Measurements from ENCODE around the gene EOLA1. TPM values are rescaled to one million over a fixed set of nuclear protein-coding genes. Genes with fewer than 3 reads are reported as not detected.
"Not testable (repeated sequence)": the region's sequence is repeated elsewhere in the genome, so short reads cannot be mapped to it uniquely, and the experiment has no call there.

Gene EOLA1
- total RNA-seq, 1 donor from 2014 or later: 13.9 TPM

GRCh38 chrX:149513825-149514428 lies 26.9 kb upstream of the EOLA1 start:
- no peak for DNase-seq (ENCODE audit: low read depth in 2 of 2)

DNA sequence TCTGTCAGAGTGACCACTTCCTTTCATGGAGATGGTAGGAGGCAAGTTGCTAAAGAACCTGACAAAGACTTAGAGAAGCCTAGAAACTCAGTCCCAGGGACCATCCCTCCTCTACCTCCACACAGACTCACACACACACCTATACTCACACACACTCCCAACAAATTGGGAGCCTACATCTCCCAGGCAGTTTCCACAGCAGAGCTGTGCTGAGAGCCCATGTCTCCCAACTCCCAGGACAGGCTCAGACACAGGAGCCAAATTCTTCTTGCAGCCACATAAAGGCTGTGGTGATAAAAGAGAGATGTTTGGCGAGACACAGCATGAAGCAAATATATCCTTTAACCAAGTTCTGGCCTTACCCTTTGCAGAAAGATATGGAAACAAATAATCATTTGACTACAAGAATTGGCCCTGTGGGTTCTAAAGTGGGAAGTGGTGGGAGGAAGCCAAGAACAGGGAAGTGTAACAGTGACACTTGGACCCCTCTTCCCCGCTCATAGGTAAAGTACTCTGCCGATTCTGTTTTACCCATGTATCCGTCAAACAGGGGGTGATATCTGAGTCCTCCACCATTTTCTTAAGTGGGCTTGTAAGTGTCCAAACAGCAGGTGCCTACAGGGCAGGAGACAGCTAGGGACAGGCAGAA lies 24.7 kb upstream of the EOLA1 start:
- no peak for DNase-seq (ENCODE audit: low read depth in 2 of 2)

GRCh38 chrX:149516604-149517003 lies 24.2 kb upstream of the EOLA1 start:
- DNase-seq (ENCODE audit: low read depth in 2 of 2): no peak

DNA sequence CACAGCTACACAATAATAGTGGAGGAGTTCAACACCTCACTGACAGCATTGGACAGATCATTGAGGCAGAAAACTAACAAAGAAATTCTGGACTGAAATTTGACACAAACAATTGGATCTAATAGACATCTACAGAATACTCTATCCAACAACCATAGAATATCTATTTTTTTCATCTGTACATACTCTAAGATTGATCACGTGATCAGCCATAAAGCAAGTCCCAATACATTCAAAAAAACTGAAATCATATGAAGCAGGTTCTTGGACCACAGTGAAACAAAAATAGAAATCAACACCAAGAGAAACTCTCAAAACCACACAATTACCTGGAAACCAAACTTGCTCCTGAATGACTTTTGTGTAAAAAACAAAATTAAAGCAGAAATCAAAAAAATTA lies 23.5 kb upstream of the EOLA1 start:
- no peak for DNase-seq (ENCODE audit: low read depth in 2 of 2)

DNA sequence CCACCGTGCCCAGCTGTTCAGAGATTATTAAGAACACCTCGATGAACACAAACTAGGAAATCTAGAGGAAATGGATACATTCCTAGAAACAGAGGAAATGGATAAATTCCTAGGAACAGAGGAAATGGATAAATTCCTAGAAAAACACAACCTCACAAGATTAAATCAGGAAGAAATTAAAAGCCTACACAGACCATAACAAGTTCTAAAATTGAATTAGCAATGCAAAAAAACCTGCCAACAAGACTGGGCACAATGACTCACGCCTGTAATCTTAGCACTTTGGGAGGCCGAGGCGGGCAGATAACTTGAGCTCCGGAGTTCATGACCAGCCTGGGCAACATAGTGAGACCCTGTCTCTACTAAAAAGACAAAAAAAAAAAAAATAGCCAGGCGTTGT lies 22.6 kb upstream of the EOLA1 start:
- peak in 1 of 2 donors; percentile 46 for DNase-seq (ENCODE audit: low read depth in 2 of 2)

- DNase-seq (ENCODE audit: low read depth in 2 of 2): not testable (repeated sequence)
Observed at GRCh38 chrX:149520636-149521277, 20.1 kb upstream of the EOLA1 start.

GRCh38 chrX:149521438-149521837 lies 19.4 kb upstream of the EOLA1 start:
- DNase-seq (ENCODE audit: low read depth in 2 of 2): no peak

GRCh38 chrX:149522916-149523315 lies 17.9 kb upstream of the EOLA1 start:
- DNase-seq (ENCODE audit: low read depth in 2 of 2): no peak

DNA sequence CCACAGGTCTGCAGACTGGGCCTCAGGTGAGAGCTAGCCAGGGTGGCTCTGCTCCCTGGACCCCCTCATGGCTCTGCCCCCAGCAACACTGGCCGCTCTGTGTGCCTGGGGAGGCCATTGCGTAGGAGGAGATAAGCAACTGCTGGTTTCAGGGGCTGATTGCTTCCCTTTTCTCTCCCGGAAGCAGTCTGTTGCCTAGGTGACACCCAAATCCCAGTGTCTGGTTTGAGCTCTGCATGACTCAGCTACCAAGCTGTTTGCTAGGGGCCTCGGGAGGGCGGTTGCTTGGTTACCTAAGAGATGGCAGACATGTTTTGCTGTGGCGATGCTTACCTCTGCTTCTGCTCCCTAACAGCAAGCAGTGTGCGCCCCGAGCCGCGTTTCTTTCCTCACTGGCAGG lies 15.4 kb upstream of the EOLA1 start:
- peak in 1 of 2 donors; percentile 61 for DNase-seq (ENCODE audit: low read depth in 2 of 2)

DNA sequence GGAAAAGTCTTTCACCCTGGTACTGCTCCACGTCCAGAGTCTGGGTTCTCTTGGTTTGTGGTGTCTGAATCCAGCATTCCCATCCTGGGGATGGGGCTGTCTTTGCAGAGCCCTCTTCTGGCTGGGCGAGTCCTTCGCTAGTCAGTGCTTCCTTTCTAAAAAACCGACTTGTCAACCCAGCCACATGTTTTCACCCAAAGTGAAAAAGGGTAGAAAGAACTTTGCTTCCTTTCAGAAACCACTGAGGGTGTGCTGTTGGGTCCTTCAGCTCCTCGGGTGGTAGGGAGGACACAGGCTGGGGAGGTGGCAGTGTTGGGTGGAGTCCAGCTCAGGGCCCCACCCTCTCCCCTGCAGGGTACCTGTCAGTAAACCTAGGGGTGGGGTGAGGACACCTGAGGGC lies 14.9 kb upstream of the EOLA1 start:
- not testable (repeated sequence) for DNase-seq (ENCODE audit: low read depth in 2 of 2)

DNA sequence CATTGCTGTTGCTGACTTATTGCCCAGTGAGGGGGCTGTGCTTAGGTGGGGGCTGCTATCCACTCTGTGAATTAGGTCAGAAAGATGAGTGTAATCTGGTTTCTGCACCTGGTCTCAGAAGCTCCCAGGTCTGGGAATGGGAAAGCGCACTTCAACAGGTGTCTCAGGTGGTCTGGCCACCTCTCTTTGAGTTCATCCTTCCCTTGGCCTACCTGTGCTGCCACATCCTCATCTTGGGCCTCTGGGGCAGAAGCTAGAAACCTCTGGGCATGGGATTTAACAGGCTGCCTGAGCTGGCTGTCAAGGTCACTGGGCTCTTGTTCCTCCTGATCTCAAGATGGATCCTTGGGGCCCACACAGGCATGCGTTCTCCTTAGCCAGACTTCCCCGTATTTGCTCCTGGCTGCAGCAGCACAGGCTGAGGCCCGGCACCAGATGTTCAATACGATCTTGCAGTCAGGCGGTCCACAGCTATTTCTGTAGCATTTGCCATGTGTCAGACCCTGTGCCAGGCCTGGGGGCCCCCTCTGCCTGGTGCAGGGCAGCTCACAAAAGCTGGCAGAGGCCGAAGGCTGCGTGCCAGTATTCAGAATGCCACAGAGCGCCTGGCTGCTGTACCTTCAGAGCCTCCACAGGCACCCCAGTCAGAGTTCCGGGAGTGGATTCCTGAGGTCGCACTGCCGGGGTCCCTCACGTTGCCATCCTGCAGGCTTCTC lies 14.3 kb upstream of the EOLA1 start:
- DNase-seq (ENCODE audit: low read depth in 2 of 2): not testable (repeated sequence)

- DNase-seq (ENCODE audit: low read depth in 2 of 2): peak in 1 of 2 donors; percentile 25
Observed at GRCh38 chrX:149527705-149528104, 13.1 kb upstream of the EOLA1 start.

GRCh38 chrX:149528381-149528780 lies 12.4 kb upstream of the EOLA1 start:
- no peak for DNase-seq (ENCODE audit: low read depth in 2 of 2)

GRCh38 chrX:149531599-149531998 lies 9.2 kb upstream of the EOLA1 start:
- no peak for DNase-seq (ENCODE audit: low read depth in 2 of 2)

DNA sequence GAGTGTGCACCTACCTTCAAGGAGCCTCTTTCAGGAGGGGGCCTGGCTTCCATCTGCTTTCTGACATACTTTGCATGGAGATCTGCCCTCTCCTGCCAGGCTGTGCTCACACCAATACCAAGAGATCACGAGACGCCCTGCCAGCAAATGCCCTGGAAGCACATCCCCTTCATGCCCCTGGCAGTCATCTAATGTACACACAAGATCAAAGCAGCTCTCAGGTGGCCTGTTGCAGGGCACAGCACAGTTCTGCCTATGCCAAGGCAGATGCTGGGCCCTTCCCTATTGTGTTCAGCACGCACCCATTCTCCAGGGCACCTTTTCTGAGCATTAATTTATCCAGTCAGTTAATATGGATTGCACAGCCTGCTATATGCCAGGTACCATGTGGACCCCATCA lies 7.9 kb upstream of the EOLA1 start:
- DNase-seq (ENCODE audit: low read depth in 2 of 2): not testable (repeated sequence)

DNA sequence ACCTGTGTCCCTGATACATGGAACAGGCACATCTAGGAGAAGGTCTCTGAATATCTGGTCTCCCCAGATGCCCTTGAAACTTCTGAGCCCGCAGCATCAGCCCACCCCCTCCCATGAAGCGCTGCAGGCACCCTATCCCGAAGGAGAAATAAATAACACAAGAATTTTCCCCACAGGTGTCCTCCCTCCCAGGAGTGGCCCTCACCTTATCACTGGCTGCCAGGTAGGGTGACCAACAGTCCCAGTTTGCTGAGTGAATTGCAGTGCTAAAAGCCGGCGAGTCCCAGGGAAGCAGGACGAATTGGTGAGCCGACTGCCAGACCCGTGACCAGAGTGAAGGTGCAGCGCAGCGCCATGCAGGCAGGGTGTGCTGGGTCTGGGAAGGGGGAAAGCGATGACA lies 6.8 kb upstream of the EOLA1 start:
- DNase-seq (ENCODE audit: low read depth in 2 of 2): not testable (repeated sequence)

DNA sequence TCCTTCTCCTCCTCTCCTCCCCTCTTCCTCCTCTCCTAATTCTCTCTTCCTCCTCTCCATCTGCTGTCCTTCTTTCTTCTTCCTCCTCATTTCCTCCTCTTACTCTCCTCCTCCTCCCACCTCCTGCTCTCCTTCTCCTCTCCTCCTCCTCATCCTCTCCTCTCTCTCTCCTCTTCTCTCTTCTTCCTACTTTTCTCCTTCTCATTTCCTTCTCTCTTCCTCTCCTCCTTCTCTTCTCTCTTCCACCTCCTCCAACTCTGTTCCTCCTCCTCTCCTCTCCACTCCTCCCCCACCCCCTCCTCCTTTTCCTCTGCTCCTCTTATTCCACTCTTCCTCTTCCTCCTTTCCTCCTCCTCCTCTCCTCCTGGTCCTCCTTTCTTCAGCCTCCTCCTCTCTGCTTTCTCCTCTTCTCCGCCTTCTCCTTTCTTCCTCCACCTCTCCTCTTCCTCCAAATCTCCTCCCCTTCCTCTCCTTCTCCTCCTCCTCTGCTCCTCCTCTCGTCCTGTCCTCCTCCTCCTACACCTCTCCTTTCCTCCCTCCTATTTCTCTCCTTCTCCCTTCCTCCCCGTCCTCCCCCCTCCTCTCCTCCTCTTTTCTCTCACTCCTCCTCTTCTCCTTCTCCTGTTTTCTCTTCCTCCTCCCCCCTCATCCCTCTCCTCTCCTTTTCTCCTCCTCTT lies 5.7 kb upstream of the EOLA1 start:
- not testable (repeated sequence) for DNase-seq (ENCODE audit: low read depth in 2 of 2)

DNA sequence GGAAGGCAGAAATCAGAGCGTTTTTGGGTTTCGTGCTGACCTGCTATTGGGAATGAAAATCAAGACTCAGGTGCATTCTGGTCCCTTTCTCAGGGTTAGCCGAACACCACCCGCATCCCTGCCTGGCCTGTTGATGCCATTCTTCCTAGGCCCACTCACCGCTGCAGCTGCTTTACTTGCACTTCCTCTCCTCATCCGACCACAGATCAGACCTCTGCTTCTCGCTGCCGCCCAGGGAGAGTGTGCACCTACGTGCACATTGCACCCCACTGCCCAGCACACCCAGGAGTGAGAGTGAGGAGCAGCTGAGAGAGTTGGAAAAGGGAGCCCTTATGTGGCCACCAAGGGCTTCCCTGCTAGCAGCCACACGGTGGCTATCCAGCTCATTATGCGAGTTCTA lies 3.3 kb upstream of the EOLA1 start:
- DNase-seq (ENCODE audit: low read depth in 2 of 2): not testable (repeated sequence)

DNA sequence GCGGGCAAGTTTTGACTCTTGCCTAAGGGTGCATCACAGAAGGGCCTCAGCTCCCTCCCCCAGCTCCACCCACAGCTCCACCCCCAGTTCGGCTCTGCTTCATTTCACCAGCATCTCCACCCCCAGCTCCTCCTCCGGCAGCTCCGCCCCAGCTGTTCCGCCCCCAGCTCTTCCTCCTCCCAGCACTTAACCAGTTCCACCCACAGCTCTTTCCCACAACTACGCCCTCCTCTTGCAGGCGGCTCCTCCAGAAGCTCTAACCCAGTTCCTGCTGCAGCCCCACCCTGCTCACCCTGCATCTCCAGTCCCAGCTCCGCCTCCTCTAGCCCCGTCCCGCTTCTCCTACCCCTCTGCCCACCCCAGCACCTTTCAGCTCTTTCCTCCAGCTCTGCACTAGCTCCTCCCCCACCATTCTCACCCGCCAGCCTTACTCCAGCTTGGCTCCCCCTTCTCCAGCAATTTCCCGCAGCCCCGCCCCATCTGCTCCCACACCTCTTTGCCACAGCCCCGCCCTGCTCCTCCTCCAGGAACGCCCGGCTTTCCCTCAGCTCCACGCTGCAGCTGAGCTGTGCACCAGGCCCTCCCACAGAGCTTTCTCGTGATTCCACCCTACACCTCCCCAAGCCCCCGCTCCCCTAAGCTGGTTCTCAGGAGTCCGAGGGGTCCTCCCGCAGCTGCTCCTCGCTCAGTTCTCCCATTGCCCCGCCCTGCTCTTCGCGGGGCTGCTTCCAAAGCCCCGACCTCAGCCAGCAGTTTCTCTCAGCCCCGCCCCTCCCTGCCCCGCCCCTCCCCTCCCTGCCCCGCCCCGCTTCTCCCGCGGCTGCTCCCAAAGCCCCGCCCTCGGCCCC lies 1.3 kb upstream of the EOLA1 start:
- DNase-seq (ENCODE audit: low read depth in 2 of 2): peak; percentile 78 to 91

- peak; percentile 71 to 91 for DNase-seq (ENCODE audit: low read depth in 2 of 2)
Observed at GRCh38 chrX:149540131-149540620, 636 bp upstream of the EOLA1 start.
